OCI-LY3 (cell line): ENCODE results near the gene TANC1.

Source experiments
- EZH2phosphoT487 ChIP-seq: fragments of 200-600 bp; shearing (Covaris generic); IDR thresholded peaks from 2 replicates; pipeline ENCODE4 v1.6.1; 2018; ENCODE audit warnings: antibody characterized with exemption, mixed run types, low read depth
- TF ChIP-seq, protein P1 (sequence below): fragments of 200-600, 300-600 bp; sonication (generic); IDR thresholded peaks from 2 replicates; pipeline ENCODE4 v1.5.1; 2014; ENCODE audit warnings: antibody characterized with exemption, low read length, low read depth

DNA sequence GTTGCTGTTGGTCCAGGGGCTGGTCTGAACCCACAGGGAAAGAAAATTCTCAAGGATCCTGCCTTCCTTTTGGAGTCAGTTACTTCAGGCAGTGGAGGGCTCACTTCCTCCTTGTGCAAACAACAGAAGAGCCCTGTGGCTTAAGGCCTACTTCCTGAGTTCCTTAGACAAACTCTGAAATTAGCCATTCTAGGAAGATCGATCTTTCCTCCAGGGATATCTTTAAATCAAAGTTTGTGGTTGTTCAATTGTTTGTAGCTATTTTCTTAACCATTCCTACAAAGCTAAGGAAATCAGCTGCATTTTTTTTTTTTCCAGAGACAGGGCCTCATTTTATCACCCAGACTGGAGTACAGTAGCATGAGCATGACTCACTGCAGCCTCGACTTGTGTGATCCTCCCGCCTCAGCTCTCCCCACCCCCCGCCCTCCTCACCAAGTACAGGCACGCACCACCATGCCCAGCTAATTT, 156.0 kb downstream of the TANC1 start:
- TF ChIP-seq, protein P1, sequence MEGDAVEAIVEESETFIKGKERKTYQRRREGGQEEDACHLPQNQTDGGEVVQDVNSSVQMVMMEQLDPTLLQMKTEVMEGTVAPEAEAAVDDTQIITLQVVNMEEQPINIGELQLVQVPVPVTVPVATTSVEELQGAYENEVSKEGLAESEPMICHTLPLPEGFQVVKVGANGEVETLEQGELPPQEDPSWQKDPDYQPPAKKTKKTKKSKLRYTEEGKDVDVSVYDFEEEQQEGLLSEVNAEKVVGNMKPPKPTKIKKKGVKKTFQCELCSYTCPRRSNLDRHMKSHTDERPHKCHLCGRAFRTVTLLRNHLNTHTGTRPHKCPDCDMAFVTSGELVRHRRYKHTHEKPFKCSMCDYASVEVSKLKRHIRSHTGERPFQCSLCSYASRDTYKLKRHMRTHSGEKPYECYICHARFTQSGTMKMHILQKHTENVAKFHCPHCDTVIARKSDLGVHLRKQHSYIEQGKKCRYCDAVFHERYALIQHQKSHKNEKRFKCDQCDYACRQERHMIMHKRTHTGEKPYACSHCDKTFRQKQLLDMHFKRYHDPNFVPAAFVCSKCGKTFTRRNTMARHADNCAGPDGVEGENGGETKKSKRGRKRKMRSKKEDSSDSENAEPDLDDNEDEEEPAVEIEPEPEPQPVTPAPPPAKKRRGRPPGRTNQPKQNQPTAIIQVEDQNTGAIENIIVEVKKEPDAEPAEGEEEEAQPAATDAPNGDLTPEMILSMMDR = no peak
- TF ChIP-seq EZH2phosphoT487 = no peak
